Astrocyte (in vitro differentiated cells and primary cell): ENCODE data around the gene ATG7. TPM values are rescaled to one million over a fixed set of nuclear protein-coding genes. Genes with fewer than 3 reads are reported as not detected.

ENCODE experiments used
- DNase-seq: peaks from one replicate; pipeline ENCODE4 v3.0.0-alpha.2; 2010; ENCODE audit warnings: low read depth
- FAIRE-seq: peaks from 2 replicates; lab custom pipeline; 2011; peaks lifted over from hg19 to GRCh38; lab: Jason Lieb, UNC
- H2AFZ ChIP-seq: 2 replicates; pipeline ENCODE4 v1.6.0; 2012; ENCODE audit warnings: low read depth, low read length, inconsistent platforms
- H3K27ac ChIP-seq: 2 replicates; pipeline ENCODE4 v1.5.1; 2011; ENCODE audit warnings: low read depth, low read length, inconsistent platforms
- H3K27me3 ChIP-seq: 2 replicates; pipeline ENCODE4 v1.6.0; 2011; ENCODE audit warnings: low read length, inconsistent platforms; ENCODE audit not compliant: insufficient read depth
- H3K36me3 ChIP-seq: 2 replicates; pipeline ENCODE4 v1.5.1; 2011; ENCODE audit warnings: low read length, inconsistent platforms; ENCODE audit not compliant: insufficient read depth
- H3K4me1 ChIP-seq: 2 replicates; pipeline ENCODE4 v1.5.1; 2011; ENCODE audit warnings: low read length, inconsistent platforms; ENCODE audit not compliant: insufficient read depth
- H3K4me2 ChIP-seq: 2 replicates; pipeline ENCODE4 v1.6.0; 2012; ENCODE audit warnings: low read length, inconsistent platforms
- H3K4me3 ChIP-seq: 2 replicates; pipeline ENCODE4 v1.5.1; 2011; ENCODE audit warnings: low read depth, mild to moderate bottlenecking, low read length, inconsistent platforms; ENCODE audit not compliant: insufficient read depth
- H3K79me2 ChIP-seq: 2 replicates; pipeline ENCODE4 v1.6.0; 2012; ENCODE audit warnings: mild to moderate bottlenecking, low read length, inconsistent platforms; ENCODE audit not compliant: insufficient read depth
- H3K9ac ChIP-seq: 2 replicates; pipeline ENCODE4 v1.6.0; 2012; ENCODE audit warnings: mild to moderate bottlenecking, low read length, inconsistent platforms
- H3K9me3 ChIP-seq: 2 replicates; pipeline ENCODE4 v1.5.1; 2012; ENCODE audit warnings: low read depth, mild to moderate bottlenecking, low read length, inconsistent platforms; ENCODE audit not compliant: insufficient read depth
- H4K20me1 ChIP-seq: 2 replicates; pipeline ENCODE4 v1.6.0; 2012; ENCODE audit warnings: low read length, inconsistent platforms; ENCODE audit not compliant: insufficient read depth
- H3K27ac Mint-ChIP-seq: one replicate; pipeline ENCODE4 v1.8.0; 2021; ENCODE audit warnings: mild to moderate bottlenecking, mixed read lengths; ENCODE audit not compliant: unreplicated experiment
- H3K27me3 Mint-ChIP-seq: one replicate; pipeline ENCODE4 v1.8.0; 2021; ENCODE audit warnings: low read depth, mixed read lengths; ENCODE audit not compliant: unreplicated experiment
- H3K36me3 Mint-ChIP-seq: one replicate; pipeline ENCODE4 v1.8.0; 2021; ENCODE audit warnings: low read depth, mixed read lengths; ENCODE audit not compliant: unreplicated experiment
- H3K4me1 Mint-ChIP-seq: one replicate; pipeline ENCODE4 v1.8.0; 2021; ENCODE audit warnings: low read depth, mixed read lengths; ENCODE audit not compliant: unreplicated experiment
- H3K4me3 Mint-ChIP-seq: one replicate; pipeline ENCODE4 v1.8.0; 2021; ENCODE audit warnings: mild to moderate bottlenecking, moderate library complexity, mixed read lengths; ENCODE audit not compliant: unreplicated experiment
- H3K9me3 Mint-ChIP-seq: one replicate; pipeline ENCODE4 v1.8.0; 2021; ENCODE audit warnings: mild to moderate bottlenecking, mixed read lengths; ENCODE audit not compliant: unreplicated experiment
- CTCF ChIP-seq: IDR thresholded peaks from 2 replicates; pipeline ENCODE4 v1.5.1; 2011; ENCODE audit warnings: low read depth, mild to moderate bottlenecking, inconsistent platforms, low read length, moderate library complexity; ENCODE audit not compliant: insufficient read depth
- EZH2 ChIP-seq: IDR thresholded peaks from 2 replicates; pipeline ENCODE4 v1.6.1; 2012; ENCODE audit warnings: mild to moderate bottlenecking, low read length, inconsistent platforms; ENCODE audit not compliant: insufficient read depth
- total RNA-seq: library from RNA; stranded (reverse); gene quantifications from 2 replicates; pipeline ENCODE4 v1.2.1, GENCODE V29; 2021

ATG7 gene
- total RNA-seq, 1 donor from 2014 or later = 29.5 TPM

- peaks cover 95% of the 10 kb centered on the region for H3K79me2 ChIP-seq
- Mint-ChIP-seq H3K4me1 (peaks cover 17% of the 10 kb centered on the region), H3K9me3 (no peaks in the 10 kb centered on the region), H3K27me3 (no peaks in the 10 kb centered on the region), H3K27ac (no peak overlapping the region), H3K36me3 (peaks cover 19% of the 10 kb centered on the region), H3K4me3 (peak overlapping the region; percentile 41)
- no peak overlapping the region for H3K27ac ChIP-seq
- H3K27me3 ChIP-seq = no peaks in the 10 kb centered on the region
- H3K9ac ChIP-seq = no peak overlapping the region
- H4K20me1 ChIP-seq = peaks cover 67% of the 10 kb centered on the region
- H2AFZ ChIP-seq = no peak overlapping the region
- FAIRE-seq (no peak), DNase-seq (no peak)
- H3K4me3 ChIP-seq = no peak overlapping the region
- H3K9me3 ChIP-seq = no peaks in the 10 kb centered on the region
- no peak overlapping the region for H3K4me2 ChIP-seq
- H3K36me3 ChIP-seq = peaks cover 10% of the 10 kb centered on the region
- TF ChIP-seq CTCF (no peak), EZH2 (no peak)
- peaks cover 14% of the 10 kb centered on the region for H3K4me1 ChIP-seq
These were observed 302.9 kb downstream of the ATG7 start for GRCh38 chr3:11574981-11575669.

- peaks cover 73% of the 10 kb centered on the region for H4K20me1 ChIP-seq
- no peaks in the 10 kb centered on the region for H3K9me3 ChIP-seq
- H3K4me3 ChIP-seq = no peak overlapping the region
- Mint-ChIP-seq H3K27me3 (no peaks in the 10 kb centered on the region), H3K4me1 (peaks cover 17% of the 10 kb centered on the region), H3K27ac (no peak overlapping the region), H3K4me3 (no peak overlapping the region), H3K9me3 (no peaks in the 10 kb centered on the region), H3K36me3 (peaks cover 19% of the 10 kb centered on the region)
- DNase-seq (no peak), FAIRE-seq (no peak)
- no peak overlapping the region for H3K27ac ChIP-seq
- H3K9ac ChIP-seq = no peak overlapping the region
- TF ChIP-seq CTCF = no peak
- TF ChIP-seq EZH2 = no peak
- no peak overlapping the region for H3K4me2 ChIP-seq
- peaks cover 14% of the 10 kb centered on the region for H3K4me1 ChIP-seq
- H3K27me3 ChIP-seq = no peaks in the 10 kb centered on the region
- peaks cover 12% of the 10 kb centered on the region for H3K36me3 ChIP-seq
- H2AFZ ChIP-seq = no peak overlapping the region
- H3K79me2 ChIP-seq = peaks cover 95% of the 10 kb centered on the region
These were observed 303.5 kb downstream of the ATG7 start for GRCh38 chr3:11575677-11576076.

DNA sequence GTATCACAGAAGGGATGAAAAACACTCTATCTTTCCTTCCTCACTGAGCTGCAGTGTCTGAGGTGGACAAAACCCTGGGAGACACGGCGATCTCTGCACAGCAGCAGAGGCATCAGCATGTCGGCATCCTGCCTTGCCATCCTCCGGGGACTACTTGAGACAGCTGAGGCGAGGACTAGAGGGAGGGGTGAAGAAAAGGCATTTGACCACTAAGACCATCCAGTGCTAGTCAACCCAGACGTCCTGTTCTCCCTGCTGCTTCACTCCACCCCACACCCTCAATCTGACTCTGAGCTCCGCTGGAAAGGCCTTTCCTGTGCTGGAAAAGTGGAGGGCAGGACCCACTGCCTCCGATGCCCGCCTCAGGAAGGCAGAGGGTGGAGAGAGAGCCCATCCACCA lies 304.3 kb downstream of the ATG7 start:
- FAIRE-seq (no peak), DNase-seq (no peak)
- no peaks in the 10 kb centered on the region for H3K9me3 ChIP-seq
- H4K20me1 ChIP-seq = peaks cover 78% of the 10 kb centered on the region
- H3K9ac ChIP-seq = no peak overlapping the region
- Mint-ChIP-seq H3K36me3 (peaks cover 19% of the 10 kb centered on the region), H3K27me3 (no peaks in the 10 kb centered on the region), H3K27ac (no peak overlapping the region), H3K9me3 (no peaks in the 10 kb centered on the region), H3K4me3 (no peak overlapping the region), H3K4me1 (peaks cover 19% of the 10 kb centered on the region)
- H3K27ac ChIP-seq = no peak overlapping the region
- H3K4me3 ChIP-seq = no peak overlapping the region
- no peak overlapping the region for H3K4me2 ChIP-seq
- H3K27me3 ChIP-seq = no peaks in the 10 kb centered on the region
- H3K79me2 ChIP-seq = peaks cover 95% of the 10 kb centered on the region
- TF ChIP-seq CTCF = no peak
- peaks cover 12% of the 10 kb centered on the region for H3K36me3 ChIP-seq
- H3K4me1 ChIP-seq = peaks cover 11% of the 10 kb centered on the region
- no peak overlapping the region for H2AFZ ChIP-seq
